NT2/D1 (cell line): ENCODE measurements around the gene CLASP1.

Experiments used
- SUZ12 ChIP-seq: IDR thresholded peaks from 2 replicates; pipeline ENCODE4 v1.6.1; 2011; ENCODE audit not compliant: insufficient read length, insufficient read depth; ENCODE audit errors: extremely low read depth
- ZNF274 ChIP-seq: IDR thresholded peaks from 2 replicates; pipeline ENCODE4 v1.6.1; 2011; ENCODE audit warnings: mild to moderate bottlenecking, low read depth, low read length

- TF ChIP-seq ZNF274: no peak
- TF ChIP-seq SUZ12: no peak
These were observed 15.5 kb upstream of the CLASP1 start for GRCh38 chr2:121664713-121665112.
